ENCODE measurements around the gene POLR3A.

DNA sequence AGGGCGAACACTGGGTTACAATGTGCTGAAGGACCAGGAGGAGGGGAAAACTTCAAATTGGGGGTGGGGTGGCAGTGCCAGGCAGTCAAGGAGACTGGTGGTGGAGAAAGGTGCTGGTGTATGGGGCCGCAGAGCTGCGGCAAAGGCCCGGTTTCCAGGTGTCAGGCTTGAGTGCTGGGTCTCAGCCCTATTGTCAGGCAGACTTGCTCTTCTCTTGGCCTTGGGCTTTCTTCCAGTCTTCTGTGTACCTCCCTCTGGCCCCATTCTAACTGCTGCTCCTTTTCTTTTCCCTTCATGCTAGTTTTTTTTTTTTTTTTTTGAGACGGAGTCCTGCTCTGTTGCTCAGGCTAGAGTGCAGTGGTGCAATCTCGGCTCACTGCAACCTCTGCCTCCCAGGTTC, 51.0 kb downstream of the POLR3A start:
- TF ChIP-seq, protein P1, sequence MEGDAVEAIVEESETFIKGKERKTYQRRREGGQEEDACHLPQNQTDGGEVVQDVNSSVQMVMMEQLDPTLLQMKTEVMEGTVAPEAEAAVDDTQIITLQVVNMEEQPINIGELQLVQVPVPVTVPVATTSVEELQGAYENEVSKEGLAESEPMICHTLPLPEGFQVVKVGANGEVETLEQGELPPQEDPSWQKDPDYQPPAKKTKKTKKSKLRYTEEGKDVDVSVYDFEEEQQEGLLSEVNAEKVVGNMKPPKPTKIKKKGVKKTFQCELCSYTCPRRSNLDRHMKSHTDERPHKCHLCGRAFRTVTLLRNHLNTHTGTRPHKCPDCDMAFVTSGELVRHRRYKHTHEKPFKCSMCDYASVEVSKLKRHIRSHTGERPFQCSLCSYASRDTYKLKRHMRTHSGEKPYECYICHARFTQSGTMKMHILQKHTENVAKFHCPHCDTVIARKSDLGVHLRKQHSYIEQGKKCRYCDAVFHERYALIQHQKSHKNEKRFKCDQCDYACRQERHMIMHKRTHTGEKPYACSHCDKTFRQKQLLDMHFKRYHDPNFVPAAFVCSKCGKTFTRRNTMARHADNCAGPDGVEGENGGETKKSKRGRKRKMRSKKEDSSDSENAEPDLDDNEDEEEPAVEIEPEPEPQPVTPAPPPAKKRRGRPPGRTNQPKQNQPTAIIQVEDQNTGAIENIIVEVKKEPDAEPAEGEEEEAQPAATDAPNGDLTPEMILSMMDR (IDR thresholded peaks at IDR 0.05; ENCODE audit: low read depth, low read length) = no peak
- TF ChIP-seq POLR2A (IDR thresholded peaks at IDR 0.05; ENCODE audit: extremely low read depth, insufficient read length) = no peak
- no peak for TF ChIP-seq MYC (IDR thresholded peaks at IDR 0.05; ENCODE audit: low read depth, low read length)
- TF ChIP-seq, protein P2, sequence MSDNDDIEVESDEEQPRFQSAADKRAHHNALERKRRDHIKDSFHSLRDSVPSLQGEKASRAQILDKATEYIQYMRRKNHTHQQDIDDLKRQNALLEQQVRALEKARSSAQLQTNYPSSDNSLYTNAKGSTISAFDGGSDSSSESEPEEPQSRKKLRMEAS (IDR thresholded peaks at IDR 0.05; ENCODE audit: low read depth, low read length) = no peak

All from NB4 (cell line).